HG02610 (cell line): ENCODE results near the gene ARAP2.

Experiments used
- ATAC-seq: cut with Tn5 transposase; IDR thresholded peaks from one replicate; pipeline ENCODE4 v1.9.1; 2021; ENCODE audit warnings: mild to moderate bottlenecking, moderate library complexity; ENCODE audit not compliant: unreplicated experiment

ARAP2 gene

GRCh38 chr4:36224972-36225903 is 19.1 kb downstream of the ARAP2 start:
- no peak for ATAC-seq

DNA sequence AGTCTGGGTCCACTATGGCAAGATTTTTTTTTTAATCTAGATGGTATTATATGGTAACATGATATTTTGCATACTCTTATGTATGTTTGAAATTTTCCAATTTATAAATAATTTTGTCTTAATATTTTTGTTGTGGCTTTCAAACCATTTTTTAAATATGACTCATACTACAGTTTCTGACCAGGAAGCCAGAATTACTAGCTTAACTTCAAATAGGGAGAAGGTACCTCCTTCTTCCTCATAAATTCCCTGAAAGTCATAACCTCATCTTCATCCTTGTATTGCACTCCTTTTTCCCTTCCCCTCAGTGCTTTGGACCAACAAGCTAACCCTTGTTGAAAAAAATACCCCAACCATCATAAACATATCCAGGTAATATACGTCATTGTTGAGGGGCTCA is 21.6 kb downstream of the ARAP2 start:
- no peak for ATAC-seq

- no peak for ATAC-seq
Observed at GRCh38 chr4:36220776-36221175, 23.5 kb downstream of the ARAP2 start.

DNA sequence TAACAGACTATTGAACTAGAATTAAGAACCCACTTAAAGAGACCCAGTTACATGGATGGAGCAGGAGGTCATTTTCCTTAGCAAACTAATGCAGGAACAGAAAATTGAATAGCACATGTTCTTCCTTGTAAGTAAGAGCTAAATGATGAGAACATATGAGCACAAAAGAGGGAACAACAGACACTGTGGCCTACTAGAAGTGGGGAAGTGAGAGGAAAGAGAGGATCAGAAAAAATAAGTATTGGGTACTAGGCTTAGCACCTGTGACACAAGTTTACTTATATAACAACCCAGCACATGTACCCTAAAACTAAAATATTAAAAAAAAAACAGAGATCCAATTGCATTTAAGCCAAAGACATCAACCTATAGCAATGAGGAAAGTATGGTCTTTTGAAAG is 26.2 kb downstream of the ARAP2 start:
- ATAC-seq = peak; percentile 46

DNA sequence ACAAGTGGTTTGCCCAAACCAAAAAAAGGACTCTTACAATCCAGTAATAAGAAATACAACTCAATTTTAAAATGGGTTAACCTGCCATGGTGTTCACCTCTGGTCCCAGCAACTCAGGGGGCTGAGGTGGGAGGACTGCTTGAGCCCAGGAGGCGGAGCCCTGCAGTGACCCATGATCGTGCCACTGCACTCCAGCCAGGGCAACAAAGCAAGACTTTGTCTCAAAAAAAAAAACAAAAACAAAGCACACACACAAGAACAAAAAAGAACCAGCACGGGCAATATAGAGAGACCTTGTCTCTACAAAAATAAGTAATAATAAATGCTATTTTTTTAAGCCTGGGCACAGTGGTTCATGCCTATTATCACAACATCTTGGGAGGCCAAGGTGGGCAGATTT is 28.7 kb downstream of the ARAP2 start:
- ATAC-seq = no peak

- no peak for ATAC-seq
Observed at GRCh38 chr4:36214735-36215485, 29.4 kb downstream of the ARAP2 start.

GRCh38 chr4:36213977-36214376 is 30.3 kb downstream of the ARAP2 start:
- ATAC-seq = no peak

GRCh38 chr4:36211084-36211483 is 33.2 kb downstream of the ARAP2 start:
- ATAC-seq = no peak

GRCh38 chr4:36209941-36210649 is 34.2 kb downstream of the ARAP2 start:
- ATAC-seq = peak; percentile 76

GRCh38 chr4:36208893-36209473 is 35.3 kb downstream of the ARAP2 start:
- ATAC-seq = peak; percentile 79

GRCh38 chr4:36207831-36208520 is 36.3 kb downstream of the ARAP2 start:
- ATAC-seq = no peak

DNA sequence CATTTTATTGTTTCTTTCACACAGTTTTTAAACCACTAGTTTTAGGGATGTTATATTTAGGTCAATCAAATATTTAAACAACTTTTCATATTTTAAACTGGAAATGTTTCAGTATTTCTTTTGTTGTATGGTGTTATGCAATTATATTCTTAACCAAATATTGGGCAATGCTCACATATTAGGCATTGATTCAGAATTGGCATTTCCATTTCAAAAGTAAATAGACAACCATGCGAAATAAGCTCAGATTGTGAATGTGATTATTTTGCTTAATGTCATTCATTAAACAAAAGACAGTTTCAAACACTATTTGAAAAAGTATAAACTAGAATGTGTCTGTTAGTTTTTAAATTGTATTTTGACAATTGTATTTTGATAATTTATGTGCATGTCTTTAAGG is 36.9 kb downstream of the ARAP2 start:
- no peak for ATAC-seq

GRCh38 chr4:36206603-36207311 is 37.6 kb downstream of the ARAP2 start:
- no peak for ATAC-seq

GRCh38 chr4:36206012-36206411 is 38.3 kb downstream of the ARAP2 start:
- ATAC-seq = no peak

DNA sequence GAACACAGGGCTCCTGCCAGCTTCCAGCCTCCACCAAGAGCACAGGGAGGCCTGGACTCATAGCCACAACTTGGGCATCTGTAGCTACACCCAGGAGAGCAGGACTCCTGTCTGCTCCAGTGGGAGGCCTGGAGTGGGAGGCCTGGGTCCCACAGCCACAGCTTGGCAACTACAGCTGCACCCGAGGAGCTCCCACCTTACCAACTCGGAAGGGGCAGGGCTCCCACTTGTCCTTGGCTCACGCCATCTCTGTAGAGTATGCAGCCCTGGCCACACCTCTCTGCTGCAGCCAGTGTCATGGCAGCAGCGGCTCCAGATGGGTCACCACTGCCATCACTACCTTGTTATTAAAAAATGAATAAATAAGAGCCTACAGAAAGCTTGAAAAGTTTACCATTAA is 45.5 kb downstream of the ARAP2 start:
- ATAC-seq = no peak

- ATAC-seq = no peak
Observed at GRCh38 chr4:36198068-36198808, 46.1 kb downstream of the ARAP2 start.

DNA sequence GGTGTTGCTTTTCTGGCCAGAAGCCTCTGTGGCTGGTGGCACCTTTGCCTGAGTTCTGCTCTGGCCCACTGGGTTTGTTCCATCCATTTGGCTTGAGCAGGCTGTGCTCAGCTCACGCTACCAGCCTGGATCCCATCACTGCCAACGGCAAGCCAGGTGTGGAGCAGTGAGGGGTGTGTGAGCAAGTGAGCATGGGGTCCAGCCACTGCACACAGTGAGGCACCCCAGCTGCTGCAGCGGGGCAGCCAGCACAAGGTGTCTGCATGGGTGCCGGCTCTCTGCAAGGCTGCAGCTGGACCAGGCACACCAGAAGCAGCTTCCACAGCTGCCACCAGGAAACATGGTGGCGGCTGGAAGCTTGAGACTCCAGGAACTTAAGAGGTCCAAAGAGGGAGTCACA is 46.8 kb downstream of the ARAP2 start:
- no peak for ATAC-seq

DNA sequence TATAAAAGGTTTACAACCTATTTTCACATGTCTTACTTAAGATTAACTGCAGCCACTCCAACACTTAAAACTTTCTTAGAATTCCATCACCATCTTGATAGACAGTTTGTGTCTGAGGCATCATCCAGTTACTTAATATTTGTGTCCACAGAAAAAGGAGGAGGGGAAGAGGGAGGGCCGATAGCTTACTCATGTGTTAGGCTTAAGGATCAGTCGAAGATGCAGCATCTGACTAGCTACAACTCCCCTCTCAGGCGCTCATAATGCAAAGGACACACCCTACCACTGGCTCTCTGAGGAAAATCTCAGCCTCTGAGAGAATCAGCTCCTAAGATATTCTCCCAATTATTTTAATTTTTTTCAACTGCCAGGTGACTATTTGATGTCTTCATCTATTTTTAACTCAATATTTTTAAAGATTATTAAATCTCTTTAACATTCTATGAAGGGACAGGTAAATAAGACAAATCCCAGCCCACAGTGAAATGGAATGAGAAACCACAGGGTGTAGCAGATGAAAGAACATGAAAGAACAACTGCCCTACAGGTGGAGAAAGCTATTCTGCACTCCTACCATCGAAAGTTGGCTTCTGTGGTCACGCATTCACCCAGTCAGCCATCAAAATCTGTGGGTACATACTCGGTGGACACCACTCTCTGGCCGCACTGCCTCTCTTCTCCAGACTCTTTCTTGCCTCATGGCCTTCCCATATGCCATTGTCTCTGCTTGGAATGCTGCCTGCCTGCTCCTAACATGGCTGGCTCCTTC is 48.0 kb downstream of the ARAP2 start:
- ATAC-seq = no peak
